NCI-H2107 treated with DMSO at 0.1 percent for 48 hours (cell line): ENCODE data around the gene TRPC4AP.
A peak's percentile ranks its signal among the peaks of the same experiment; 100 is the strongest.
"Not testable (repeated sequence)": the region's sequence is repeated elsewhere in the genome, so short reads cannot be mapped to it uniquely, and the experiment has no call there.

Source experiments
- DNase-seq: peaks from one replicate; lab custom pipeline; 2025; ENCODE audit not compliant: unreplicated experiment; lab: John Stamatoyannopoulos, UW

TRPC4AP gene, protein sequence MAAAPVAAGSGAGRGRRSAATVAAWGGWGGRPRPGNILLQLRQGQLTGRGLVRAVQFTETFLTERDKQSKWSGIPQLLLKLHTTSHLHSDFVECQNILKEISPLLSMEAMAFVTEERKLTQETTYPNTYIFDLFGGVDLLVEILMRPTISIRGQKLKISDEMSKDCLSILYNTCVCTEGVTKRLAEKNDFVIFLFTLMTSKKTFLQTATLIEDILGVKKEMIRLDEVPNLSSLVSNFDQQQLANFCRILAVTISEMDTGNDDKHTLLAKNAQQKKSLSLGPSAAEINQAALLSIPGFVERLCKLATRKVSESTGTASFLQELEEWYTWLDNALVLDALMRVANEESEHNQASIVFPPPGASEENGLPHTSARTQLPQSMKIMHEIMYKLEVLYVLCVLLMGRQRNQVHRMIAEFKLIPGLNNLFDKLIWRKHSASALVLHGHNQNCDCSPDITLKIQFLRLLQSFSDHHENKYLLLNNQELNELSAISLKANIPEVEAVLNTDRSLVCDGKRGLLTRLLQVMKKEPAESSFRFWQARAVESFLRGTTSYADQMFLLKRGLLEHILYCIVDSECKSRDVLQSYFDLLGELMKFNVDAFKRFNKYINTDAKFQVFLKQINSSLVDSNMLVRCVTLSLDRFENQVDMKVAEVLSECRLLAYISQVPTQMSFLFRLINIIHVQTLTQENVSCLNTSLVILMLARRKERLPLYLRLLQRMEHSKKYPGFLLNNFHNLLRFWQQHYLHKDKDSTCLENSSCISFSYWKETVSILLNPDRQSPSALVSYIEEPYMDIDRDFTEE

DNA sequence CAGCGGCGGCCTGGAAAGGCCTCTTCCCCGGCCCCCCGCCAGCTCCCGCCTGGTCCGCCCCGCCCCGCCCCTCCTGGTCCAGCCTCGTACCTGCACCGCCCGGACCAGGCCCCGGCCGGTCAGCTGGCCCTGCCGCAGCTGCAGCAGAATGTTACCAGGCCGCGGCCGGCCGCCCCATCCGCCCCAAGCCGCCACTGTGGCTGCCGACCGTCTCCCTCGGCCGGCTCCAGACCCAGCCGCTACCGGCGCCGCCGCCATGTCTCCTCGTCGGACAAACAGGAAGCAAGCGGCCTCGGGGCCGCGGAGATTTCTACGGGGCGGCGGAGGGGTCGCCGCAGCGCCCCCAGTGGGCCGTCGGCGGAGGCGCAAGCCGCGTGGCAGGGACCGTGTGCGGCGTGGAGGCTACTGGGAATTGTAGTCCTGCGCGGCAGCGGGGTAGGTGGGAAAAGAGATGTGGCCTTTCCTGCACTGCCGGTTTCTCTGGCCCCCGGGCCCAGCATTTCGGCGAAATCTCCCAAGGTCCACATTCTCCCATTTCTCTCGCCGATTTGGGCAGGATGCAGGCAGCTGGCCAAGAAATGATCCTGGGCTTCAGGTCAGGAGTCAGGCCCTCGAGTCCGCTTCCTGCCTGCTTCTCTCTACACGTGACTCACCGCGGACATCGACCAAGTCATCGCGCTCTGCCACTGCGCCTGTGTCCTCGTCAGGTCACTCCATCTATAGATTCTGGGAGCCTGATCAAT, at the start of gene TRPC4AP:
TSS of gene TRPC4AP (minus strand) at position 284 of the 743 bp plus-strand sequence. CDS start at position 258, 26 bp downstream.
- peak; percentile 42 for DNase-seq

DNA sequence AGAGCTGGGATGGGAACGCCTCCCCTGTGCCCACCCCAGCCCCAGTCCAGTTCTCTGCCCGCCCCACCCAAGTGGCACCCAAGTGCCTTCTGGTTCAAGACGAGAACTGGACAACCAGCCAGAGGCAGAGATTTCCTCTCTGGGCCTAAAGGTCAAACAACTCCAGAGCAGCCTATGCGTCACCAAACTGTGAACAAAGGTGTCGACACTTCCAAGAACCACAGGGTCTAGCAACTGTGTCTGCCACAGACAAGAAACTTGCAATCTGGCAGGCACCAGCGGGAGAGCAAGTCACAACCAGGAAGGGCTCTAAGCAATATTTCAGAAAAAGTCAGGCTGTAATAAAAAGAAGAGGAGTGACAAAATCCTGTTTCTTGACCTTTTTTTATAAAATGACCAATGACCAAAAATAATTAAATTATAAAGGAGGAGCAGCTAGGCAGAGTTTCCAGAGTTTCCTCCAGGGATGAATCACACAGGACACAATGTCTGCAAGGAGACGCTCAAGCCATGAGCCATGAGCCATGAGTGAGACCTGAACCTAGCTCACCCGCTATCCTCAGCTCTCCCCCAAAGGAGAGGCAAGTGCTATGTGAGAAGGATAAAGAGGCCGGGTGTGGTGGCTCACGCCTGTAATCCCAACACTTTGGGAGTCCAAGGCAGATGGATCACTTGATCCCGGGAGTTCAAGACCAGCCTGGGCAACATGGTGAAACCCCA, 43.4 kb upstream of the TRPC4AP start:
- no peak for DNase-seq

DNA sequence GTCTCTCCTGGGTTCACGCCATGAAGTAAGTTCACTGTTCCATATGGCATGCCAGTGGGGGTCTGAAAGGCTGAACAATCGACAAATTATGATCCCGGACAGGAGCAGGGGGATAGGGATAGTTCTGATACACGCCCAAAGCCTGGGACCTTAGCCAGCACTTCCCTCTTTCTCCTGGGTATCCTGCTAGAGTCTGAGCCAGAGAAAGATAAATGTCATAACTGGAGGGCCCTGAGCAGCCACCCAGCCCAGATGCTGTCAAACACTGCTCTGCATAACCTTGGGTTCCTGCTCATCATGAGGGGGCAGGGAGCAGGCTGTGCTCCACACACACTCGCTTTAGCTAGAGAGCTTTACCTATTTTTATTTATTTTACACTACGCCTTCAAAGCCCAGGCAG, 42.3 kb upstream of the TRPC4AP start:
- no peak for DNase-seq

DNA sequence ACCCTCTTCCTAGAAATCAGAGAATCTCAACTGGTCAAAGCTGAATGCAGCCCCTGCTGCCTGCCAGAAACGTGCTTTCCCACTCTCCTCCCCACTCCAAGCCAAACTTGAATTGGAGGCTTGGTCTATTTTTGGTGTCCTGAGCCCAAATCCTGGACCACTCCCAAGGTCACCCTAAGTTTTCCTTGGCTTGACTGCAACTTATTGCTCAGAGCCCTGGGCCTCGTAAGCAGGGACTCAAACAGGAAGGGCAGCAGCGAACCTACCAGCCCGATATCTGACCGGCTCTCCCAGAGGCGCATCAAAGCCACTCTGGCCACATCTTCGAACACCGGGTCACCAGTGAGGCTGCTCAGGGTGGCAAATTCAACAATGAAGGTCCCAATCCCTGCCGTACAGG, 41.9 kb upstream of the TRPC4AP start:
- no peak for DNase-seq

DNA sequence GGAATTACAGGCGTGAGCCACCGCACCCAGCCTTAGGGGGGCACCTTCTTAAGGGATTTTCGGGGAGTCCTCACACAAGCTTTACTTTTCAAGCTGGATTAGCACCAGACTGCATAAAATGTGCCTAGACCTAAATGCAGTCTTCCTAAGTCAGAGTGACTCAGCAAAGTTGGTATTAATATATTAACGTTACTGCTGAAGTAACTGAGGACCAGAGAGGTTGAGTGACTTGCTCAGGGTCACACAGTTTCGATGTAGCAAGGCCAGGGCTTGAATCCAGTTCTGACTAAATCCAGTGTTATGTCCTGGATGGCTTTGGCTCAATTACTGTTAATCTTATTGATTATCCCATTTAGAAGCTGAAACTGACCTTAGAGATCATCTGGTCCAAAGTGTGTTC, 41.1 kb upstream of the TRPC4AP start:
- no peak for DNase-seq

DNA sequence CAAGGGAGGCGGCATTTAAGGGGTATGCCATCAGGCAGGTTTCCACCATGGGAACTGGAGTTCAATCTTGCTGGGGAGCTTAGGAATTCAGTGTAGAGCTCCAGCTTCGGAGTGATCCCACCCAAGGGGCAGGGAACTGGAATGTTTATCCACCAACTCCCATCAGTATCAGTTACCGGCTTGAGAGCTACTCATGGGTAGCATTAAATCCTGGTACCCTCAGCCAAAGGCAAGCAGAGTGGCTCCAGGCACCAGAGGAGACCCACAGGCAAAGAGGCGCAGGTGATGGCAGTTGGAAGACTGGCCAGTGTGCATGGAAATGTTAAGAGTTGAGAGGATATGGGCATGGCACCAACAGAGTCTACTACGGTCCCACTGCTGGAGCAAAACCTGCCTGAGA, 40.4 kb upstream of the TRPC4AP start:
- no peak for DNase-seq

DNA sequence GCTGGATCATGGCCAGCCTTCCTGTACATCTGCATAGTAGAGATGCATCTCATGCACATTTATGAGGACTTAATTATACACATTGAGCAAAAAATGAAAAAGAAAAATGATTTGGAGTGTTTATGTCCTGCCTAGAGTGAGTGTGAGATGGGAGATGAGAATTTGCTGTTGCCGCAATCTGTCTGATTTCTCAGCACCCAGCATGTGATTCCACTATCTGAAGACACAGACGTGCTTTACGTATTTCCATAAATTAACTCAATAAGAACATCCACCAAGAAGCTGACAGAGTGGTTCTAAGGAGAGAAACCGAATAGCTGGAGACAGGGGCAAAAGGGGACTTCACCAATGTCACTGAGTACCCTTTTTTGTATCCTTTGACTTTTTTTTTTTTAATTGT, 39.3 kb upstream of the TRPC4AP start:
- DNase-seq: no peak

DNA sequence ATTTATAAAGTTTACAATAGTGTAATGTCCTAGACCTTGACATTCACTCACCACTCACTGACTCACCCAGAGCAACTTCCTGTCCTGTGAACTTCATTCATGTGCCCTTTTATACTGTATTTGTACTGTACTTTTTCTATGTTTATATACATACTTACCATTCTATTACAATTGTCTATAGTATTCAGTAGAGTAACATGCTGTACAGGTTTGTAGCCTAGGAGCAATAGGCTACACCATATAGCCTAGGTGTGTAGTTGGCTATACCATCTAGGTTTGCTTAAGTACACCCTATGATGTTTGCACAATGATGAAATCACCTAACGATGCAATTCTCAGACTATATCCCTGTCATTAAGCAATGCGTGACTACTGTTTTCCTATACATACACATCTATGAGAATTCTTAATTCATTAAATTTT, 37.1 kb upstream of the TRPC4AP start:
- no peak for DNase-seq

DNA sequence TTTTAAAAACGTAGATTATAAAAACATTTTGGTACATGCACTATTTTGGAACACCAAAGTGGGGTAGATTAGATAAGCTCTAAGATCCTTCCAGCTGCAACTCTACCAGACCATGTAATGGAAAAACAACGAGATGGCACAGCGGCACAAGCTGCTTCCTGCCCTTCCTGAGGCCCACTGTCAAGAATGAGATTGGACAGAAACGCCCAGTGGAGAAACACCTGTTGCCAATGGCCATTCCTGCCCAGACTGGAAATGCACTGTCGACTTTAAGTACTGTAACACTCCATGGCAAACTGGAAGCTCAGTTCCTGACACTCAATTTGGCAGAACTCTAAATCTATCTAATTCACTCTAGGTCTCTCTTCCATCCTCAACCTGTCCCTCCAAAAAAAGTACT, 33.1 kb upstream of the TRPC4AP start:
- no peak for DNase-seq

DNA sequence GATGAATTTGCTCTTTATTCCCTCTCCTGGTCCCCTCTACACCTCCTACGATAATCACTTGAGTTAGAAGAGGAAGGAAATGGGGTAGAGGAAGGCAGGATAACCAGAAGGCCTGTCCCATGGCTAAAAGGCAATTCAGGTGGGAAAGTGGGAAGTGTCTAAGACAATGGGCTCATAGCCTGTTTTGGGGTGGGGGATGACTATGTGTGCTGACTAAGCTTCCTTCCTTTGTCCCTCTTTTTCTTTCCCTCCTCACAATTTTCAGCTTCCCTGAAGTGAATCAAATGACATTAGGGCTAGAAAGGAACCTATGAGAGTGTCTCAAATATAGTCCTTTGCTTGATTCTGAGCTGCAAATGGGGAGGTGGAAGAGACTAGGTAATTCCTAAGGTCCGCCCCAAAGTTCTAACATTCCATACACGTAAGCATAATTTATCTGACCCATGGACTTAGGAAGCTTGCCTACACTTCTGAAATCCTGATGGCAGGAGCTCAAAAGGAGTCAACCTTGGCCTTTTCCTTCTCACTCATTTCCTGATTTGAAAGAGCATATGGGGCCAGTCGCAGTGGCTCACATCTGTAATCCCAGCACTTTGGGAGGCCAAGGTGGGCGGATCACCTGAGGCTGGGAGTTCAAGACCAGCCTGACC, 30.3 kb upstream of the TRPC4AP start:
- DNase-seq: no peak

DNA sequence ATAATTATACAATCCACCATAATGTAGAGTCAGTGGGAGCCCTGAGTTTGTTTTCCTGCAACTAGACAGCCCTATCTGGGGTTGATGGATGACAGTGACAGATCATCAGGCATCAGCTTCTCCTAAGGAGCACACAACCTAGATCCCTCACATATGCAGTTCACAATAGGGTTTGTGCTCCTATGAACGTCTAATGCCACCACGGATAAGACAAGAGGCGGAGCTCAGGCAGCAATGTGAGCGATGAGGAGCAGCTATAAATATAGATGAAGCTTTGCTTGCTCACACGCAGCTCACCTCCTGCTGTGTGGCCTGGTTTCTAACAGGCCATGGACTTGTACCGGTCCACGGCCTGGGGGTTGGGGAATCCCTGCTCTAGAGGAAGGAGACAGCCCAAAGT, 28.6 kb upstream of the TRPC4AP start:
- DNase-seq: no peak

DNA sequence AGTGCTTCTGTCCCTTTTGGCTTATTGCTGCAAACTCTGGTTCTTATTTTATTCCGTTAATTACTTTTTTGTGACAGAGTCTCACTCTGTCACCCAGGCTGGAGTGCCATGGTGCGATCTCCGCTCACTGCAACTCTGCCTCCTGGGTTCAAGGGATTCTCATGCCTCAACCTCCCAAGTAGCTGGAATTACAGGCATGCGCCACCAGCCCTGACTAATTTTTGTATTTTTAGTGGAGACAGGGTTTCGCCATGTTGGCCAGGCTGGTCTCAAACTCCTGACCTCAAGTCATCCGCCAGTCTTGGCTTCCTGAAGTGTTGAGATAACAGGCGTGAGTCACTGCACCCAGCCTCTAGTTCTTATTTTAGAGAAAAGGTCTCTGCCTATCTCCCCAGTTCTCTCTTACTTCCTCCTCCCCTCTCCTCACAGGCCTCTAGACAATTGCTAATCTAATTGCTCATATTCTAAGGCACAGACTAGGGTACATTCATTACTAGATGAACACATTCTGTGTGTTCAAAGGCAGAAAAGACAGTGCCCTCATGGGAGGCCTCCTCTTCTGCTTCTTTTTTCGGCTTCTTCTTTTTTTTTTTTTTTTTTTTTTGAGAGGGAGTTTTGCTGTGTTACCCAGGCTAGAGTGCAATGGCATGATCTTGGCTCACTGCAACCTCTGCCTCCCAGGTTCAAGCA, 27.6 kb upstream of the TRPC4AP start:
- no peak for DNase-seq

DNA sequence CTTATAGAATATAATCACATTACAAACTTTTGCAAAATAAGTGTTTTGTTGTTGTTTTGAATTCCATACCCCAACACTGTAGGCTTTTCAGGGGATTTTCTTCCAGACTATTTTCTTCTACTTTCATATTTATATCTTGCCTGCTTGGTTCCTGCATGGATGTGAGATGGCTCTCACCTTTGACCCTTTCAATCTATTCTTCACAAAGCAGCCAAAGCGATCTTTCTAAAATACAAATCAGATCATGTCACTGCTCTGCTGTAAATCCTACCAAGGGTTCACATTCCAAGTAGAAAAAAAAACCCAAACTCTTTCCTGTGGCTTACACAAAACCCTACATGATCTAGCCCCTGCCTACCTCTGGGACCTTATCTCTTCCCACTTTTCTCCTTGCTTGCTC, 25.0 kb upstream of the TRPC4AP start:
- no peak for DNase-seq

DNA sequence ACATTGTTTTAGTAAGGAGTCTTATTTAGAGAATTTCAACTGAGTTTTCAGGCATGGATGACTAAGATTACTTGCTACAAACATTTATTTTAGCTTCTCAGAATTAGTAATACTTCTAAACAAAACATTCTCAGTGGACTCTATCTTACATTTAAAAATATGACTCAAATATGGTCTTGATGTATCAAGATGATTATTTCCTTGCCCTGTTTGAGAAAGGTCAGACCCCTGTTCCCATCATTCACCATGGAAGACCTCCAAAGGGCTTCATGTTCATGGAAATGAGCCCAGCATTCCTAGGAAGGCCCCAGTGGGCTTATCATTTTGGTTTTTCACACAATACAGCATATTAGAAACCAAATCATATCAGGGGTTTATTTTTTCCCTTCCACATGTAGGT, 24.6 kb upstream of the TRPC4AP start:
- DNase-seq: no peak

DNA sequence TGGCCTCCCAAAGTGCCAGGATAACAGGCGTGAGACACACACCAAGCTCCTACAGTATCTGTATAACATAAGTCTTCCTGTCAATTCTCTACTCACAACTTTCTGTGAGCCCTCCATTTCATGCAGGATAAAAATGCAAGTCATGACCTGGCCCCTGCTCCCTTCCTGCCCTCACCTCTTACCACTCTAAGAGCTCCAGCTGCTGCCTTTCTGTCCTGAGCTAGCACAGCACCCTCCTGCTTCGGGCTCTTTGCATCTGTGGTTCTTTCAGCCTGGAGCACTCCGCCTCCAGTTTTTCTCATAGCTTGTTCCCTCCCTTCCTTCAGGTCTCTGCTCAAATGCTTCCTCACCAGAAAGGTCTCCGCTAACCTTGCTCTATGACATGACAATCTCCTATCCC, 23.7 kb upstream of the TRPC4AP start:
- no peak for DNase-seq

DNA sequence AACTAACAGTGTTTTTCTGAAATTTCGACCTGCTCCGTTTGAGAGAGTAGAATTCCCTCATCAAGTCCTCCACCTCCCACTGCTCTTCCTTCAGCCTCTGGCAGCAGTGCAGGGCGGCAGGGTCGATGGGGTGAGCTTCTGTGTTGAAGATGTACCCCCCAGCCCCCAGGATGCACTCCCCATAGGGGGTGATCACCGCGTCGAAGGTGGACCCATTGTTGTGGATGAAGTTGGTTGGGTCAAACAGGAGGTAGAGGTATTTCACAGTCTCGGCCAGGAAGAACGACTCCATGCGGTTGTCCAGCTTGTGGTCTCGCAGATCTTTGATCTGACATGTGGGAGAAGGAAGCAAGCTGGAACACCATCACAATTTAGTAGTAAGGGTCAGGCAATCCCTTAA, 23.0 kb upstream of the TRPC4AP start:
- no peak for DNase-seq

DNA sequence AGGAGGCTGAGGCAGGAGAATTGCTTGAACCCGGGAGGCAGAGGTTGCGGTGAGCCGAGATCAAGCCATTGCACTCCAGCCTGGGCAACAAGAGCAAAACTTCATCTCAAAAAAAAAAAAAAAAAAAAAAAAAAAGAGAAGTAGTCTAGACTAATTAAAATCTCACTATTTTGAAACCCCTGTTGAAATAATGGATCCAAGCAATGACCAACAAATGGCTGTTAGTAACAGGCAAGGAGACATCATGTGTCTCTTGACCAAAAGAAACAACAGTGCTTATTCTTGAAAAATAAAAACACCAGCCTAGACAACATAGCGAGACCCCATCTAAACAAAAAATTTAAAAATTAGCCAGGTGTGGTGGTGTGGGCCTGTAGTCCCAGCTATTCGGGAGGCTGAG, 19.7 kb upstream of the TRPC4AP start:
- DNase-seq: not testable (repeated sequence)

DNA sequence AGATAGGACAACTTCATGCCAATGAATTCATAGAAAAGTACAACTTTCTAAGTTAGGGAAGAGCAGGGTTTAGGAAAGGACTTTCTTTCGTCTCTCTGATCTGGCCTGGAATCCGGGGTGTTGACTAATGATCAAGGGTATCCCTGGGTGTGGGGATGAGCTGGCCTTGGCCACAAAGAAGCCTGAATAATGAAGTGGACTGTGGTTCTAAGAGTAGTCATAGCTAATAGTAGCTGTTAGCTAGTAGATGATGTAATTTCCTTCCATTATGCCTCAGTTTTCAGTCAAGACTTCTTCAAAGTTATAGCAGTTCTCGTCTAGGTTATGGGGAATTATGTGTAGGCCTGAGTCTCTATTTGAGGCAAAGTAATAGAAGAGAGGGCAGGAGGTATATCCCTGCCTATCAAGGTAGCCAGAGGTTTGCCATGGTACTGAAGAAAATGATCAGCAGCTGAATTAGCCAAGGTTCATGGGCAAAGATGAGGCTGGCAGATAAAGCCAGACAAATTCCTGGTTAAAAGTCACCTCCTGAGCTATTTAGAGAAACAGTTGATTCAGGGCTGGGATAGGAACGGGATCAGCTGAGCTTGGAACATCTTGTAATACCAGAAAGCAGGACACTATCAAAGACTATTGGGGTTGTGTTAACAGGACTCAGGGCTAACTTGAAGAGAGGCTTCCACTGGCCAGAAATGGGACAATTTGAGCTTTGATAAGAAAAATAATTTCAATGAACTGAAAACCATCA, 18.7 kb upstream of the TRPC4AP start:
- no peak for DNase-seq

DNA sequence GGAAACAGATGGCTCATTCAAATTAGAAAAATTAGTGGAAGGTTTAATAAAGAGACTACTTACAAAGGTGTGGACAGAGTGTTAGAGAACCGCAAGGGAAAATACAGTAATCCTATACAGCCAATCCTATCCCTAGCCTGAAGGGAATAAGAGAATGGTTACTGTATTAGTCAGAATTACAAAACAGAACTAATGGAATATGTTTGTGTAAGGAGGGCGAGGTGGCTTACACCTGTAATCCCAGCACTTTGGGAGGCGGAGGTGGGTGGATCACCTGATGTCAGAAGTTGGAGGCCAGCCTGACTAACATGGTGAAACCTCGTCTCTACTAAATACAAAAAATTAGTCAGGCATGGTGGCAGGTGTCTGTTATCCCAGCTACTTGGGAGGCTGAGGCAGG, 16.3 kb upstream of the TRPC4AP start:
- DNase-seq: no peak
